IPS-15b (cell line): ENCODE results near the gene RIMKLB.

Source experiments
- H3K27me3 ChIP-seq: one replicate; pipeline ENCODE4 v1.6.1; 2013; ENCODE audit warnings: low read length; ENCODE audit not compliant: control insufficient read depth, insufficient read depth
- H3K36me3 ChIP-seq: one replicate; pipeline ENCODE4 v1.6.1; 2013; ENCODE audit warnings: low read length; ENCODE audit not compliant: control insufficient read depth, insufficient read depth
- H3K4me1 ChIP-seq: one replicate; pipeline ENCODE4 v1.6.1; 2013; ENCODE audit warnings: mild to moderate bottlenecking, low read length; ENCODE audit not compliant: control insufficient read depth, insufficient read depth
- H3K4me3 ChIP-seq: one replicate; pipeline ENCODE4 v1.5.1; 2013; ENCODE audit warnings: low read depth, low read length
- H3K9ac ChIP-seq: one replicate; pipeline ENCODE4 v1.6.1; 2013; ENCODE audit warnings: low read depth, mild to moderate bottlenecking, low read length
- H3K9me3 ChIP-seq: one replicate; pipeline ENCODE4 v1.6.1; 2013; ENCODE audit warnings: mild to moderate bottlenecking, low read length; ENCODE audit not compliant: control insufficient read depth, insufficient read depth

RIMKLB gene

DNA sequence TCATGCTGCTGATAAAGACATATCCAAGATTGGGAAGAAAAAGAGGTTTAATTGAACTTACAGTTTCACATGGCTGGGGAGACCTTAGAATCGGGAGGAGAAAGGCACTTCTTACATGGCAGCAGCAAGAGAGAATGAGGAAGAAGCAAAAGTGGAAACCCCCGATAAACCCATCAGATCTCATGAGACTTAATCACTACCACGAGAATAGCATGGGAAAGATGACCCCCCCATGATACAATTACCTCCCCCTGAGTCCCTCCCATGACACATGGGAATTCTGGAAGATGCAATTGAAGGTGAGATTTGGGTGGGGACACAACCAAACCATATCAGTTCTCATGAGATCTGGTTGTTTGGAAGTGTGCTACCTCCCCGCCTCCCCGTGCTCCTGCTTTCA is 25.4 kb upstream of the RIMKLB start:
- Histone ChIP-seq H3K4me3 (no peak overlapping the region), H3K9ac (no peak overlapping the region), H3K4me1 (no peaks in the 10 kb centered on the region), H3K9me3 (no peaks in the 10 kb centered on the region), H3K27me3 (no peaks in the 10 kb centered on the region), H3K36me3 (no peaks in the 10 kb centered on the region)

DNA sequence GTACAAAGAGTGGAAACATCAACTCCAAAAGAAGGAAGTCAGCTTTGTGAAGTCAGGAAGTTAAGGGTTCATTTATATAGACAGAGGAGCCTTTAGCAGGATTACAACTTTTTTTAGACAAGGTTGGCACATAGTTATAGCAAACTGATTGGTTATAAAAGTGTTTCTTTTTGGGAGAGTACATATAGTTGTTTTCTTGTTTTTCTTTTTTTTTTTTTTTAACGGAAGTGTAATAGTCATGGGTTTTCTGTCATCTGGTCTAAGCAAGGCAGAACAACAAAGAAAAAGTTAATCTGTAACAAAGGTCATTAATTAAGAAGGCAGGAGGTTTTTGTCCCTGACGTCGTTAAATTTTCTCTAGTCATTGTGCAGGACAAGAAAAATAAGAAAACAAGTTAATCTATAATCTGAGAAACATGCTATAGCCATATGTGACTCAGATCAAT is 22.2 kb upstream of the RIMKLB start:
- no peaks in the 10 kb centered on the region for H3K36me3 ChIP-seq
- H3K4me1 ChIP-seq: no peaks in the 10 kb centered on the region
- H3K27me3 ChIP-seq: no peaks in the 10 kb centered on the region
- H3K9ac ChIP-seq: no peak overlapping the region
- no peak overlapping the region for H3K4me3 ChIP-seq
- H3K9me3 ChIP-seq: no peaks in the 10 kb centered on the region

DNA sequence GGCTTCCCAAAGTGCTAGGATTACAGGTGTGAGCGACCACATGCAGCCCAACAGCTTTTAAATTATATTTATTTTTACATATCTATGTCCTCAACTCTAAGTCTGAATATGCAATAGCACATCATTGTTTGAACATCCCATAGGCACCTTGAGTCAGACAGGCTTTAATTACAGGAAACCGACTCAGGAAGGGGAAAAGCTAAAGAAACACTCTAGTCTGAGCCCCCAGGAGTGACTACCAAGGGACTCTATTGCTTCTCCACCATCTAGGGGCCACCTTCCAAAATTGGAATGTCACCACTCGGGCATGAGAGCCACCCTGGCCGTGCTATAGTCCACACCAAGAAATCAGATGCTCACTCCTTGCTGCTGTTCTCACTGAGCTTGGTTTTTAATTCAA is 21.1 kb upstream of the RIMKLB start:
- Histone ChIP-seq H3K27me3 (no peaks in the 10 kb centered on the region), H3K9ac (no peak overlapping the region), H3K36me3 (no peaks in the 10 kb centered on the region), H3K9me3 (no peaks in the 10 kb centered on the region), H3K4me3 (no peak overlapping the region), H3K4me1 (peaks cover 9% of the 10 kb centered on the region)

DNA sequence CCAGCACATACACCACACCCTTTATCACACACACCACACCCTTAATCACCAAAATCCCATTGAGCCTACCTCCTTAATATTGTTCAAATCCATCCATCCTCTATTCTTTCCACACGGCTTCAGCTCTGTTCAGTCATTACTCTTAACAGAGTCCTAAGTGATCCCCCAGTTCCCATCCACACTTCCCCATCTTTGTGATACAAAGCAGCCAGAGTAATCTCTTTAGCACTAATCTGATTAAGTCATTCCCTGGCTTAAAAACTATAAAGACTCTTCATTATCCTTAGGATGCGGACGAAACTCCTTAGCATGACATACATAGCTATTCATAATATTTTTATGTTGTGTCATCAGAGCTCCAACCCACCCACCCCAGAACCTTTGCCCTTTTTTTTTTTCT is 20.4 kb upstream of the RIMKLB start:
- no peaks in the 10 kb centered on the region for H3K36me3 ChIP-seq
- H3K4me1 ChIP-seq: peaks cover 12% of the 10 kb centered on the region

DNA sequence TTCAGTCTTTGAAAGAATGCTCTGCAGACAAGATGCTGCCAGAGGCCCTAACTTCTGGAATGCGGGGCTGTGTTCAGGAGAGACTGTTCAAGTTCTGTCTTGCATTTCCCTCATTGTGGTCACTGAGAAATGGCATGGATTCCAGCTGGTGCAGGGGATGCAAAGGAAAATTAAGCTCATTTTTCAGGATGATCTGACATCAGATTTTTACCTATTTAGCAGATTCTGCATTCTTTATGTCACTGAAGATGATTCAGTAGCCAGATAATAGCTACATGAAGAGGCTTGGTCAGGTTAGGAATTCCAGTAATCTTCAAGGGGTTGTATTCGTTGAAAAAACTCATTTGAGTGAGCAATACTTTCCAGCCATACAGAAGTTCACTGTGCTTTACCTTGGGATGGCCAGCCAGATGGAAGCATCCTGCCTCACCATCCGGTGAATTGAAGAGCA is 19.1 kb upstream of the RIMKLB start:
- H3K9me3 ChIP-seq: no peaks in the 10 kb centered on the region
- H3K27me3 ChIP-seq: no peaks in the 10 kb centered on the region
- no peak overlapping the region for H3K4me3 ChIP-seq
- no peaks in the 10 kb centered on the region for H3K36me3 ChIP-seq
- peaks cover 12% of the 10 kb centered on the region for H3K4me1 ChIP-seq
- H3K9ac ChIP-seq: no peak overlapping the region

More for the DNA sequence above, 20.4 kb upstream of the RIMKLB start:
- no peak overlapping the region for H3K9ac ChIP-seq
- no peaks in the 10 kb centered on the region for H3K27me3 ChIP-seq
- H3K9me3 ChIP-seq: no peaks in the 10 kb centered on the region
- no peak overlapping the region for H3K4me3 ChIP-seq

DNA sequence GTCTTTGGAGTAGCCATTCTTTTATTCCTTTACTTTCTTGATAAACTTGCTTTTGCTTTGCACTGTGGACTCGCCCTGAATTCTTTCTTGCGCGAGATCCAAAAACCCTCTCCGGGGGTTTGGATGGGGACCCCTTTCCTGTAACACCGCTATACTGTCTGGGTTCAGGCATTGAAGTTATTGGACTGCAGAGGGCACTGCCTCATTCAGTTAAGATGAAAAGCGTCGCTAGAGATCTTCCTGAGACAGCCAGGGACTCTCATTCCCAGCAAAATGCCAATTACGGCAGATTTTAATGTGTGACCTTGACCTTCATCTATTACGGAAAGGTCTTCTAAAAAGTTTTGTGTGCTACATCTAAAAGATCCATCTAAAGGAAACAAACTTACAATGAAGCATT is 17.3 kb upstream of the RIMKLB start:
- Histone ChIP-seq H3K9ac (no peak overlapping the region), H3K36me3 (no peaks in the 10 kb centered on the region), H3K4me3 (no peak overlapping the region), H3K27me3 (no peaks in the 10 kb centered on the region), H3K9me3 (no peaks in the 10 kb centered on the region), H3K4me1 (peaks cover 12% of the 10 kb centered on the region)

DNA sequence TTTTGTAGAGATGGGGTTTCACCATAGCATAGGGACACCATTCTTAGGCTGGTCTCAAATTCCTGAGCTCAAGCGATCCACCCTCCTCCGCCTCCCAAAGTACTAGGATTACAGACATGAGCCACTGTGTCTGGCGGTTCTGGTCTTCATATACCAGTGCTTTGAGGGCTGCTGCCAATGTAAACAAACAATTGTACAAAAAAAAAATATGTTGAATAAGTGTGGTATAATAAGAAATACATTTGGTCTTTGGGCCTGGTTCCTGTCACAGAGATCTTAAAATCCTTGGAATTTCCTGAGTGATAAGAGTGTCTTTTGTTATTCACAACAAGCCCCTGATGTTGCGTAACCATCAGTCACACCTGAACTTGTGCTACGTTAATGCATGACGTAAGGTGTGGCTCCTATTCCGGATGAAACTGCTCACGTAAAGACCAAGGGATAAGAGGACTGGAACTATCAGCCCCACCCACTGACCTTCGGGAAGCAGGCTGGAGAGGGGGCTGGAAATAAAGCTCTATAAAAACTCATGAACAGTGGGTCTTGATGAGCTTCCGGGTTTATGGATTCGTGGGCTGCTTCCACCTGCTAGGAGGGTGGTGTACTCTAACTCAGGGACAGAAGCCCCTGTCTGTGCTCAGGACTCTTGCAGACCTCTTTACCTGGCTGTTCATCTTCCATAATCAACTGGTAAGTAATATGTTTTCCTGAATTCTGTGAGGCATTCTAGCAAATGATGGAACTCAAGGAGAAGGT is 16.5 kb upstream of the RIMKLB start:
- Histone ChIP-seq H3K4me1 (peaks cover 12% of the 10 kb centered on the region), H3K9ac (no peak overlapping the region)

DNA sequence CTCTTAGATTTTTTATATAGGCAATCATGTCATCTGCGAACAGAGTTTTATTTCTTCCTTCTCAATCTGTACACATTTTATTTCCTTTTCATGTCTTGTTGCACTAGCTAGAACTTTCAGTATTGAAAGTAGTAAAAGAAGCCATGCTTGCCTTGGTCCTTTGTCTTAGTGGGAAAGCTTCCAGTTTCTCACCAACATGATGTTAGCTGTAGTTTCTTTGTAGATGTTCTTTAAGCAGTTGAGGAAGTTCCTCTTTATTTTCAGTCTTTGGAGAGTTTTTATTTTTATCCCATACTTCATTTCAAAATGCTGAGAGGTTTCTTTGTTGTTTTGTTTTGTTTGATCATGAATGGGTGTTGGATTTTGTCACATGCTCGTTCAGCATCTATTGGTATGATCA is 12.7 kb upstream of the RIMKLB start:
- Histone ChIP-seq H3K9ac (no peak overlapping the region), H3K36me3 (no peaks in the 10 kb centered on the region), H3K4me1 (peaks cover 24% of the 10 kb centered on the region), H3K27me3 (no peaks in the 10 kb centered on the region), H3K9me3 (no peaks in the 10 kb centered on the region), H3K4me3 (no peak overlapping the region)

More for the DNA sequence above, 16.5 kb upstream of the RIMKLB start:
- Histone ChIP-seq H3K36me3 (no peaks in the 10 kb centered on the region), H3K4me3 (peak overlapping the region; percentile 26), H3K27me3 (no peaks in the 10 kb centered on the region), H3K9me3 (no peaks in the 10 kb centered on the region)

DNA sequence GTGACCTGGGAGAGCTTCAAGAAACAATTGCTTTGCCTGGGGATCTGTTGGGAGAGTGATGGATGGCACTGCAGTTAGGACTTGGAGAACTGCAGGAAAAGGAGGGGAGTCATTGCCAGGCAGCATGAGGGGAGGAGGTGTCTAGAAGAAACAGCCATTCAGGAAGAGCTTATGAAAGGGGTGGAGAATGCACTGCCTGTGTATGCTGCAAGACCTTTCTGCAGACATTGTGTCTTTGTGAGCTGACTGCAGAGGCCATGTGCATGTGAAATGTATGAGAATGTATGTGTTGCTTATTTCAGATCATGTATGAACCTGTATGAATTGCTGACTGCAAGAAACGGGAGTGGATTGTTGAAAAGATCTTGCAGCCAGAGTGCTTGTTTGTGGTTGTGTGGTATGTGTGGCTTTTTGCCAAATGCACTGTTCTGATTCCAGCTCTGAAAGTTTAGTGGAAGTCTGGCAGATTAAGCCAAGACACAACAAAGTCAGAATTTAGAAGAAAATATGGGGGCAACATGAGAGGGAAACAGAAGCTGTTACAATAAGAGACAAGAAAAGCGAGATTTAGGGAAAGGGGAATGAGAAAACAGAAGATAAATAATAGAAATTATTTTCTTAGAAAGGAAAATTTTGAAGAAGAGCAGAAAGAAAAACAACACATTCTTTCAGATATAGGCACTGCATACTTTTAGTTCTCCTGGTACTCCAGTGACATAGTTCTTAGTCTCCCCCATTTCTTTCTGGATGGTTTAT is 9.8 kb upstream of the RIMKLB start:
- Histone ChIP-seq H3K27me3 (no peaks in the 10 kb centered on the region), H3K4me1 (peaks cover 28% of the 10 kb centered on the region), H3K9ac (no peak overlapping the region), H3K4me3 (no peak overlapping the region), H3K36me3 (no peaks in the 10 kb centered on the region), H3K9me3 (no peaks in the 10 kb centered on the region)

DNA sequence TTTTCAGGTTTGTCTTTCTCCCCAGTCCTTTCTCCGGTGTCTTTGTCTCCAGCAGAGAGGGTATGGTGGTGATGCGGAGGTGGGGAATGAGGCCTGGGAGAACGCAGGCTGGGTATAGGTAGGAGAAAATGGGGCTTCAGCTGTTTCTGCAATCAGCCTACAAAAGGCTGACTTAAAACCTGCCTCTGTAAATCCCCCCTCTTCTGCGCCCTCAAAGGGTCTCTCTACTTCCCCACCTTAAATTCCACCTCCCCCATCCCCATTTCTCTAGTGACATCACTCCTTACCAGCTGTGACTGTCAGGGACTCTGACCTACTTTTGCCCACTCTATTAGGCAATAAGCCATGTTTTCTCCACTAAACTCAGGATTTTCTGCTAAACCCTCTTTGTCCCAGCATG is 8.1 kb upstream of the RIMKLB start:
- peak overlapping the region; percentile 16 for H3K9ac ChIP-seq

DNA sequence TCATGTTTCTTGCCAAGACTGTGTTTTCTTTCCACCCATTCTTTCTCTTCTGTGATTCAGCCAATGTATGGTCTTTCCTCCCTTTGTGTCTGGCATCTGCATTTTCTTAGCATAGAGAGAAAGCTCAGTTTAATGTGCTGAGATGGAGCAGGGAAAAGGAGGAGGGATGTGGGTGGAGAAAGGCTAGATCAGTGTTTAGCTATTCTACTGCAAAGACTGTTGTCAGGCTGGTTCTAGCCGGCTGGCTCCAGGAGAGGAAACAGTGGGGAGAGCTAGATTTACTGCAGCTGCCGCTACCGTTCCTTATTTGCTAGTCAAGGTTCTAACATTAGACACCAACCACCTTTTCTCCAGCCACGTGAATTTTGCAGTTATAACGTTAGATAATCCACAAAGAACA is 5.2 kb upstream of the RIMKLB start:
- no peaks in the 10 kb centered on the region for H3K27me3 ChIP-seq
- no peaks in the 10 kb centered on the region for H3K36me3 ChIP-seq
- H3K9ac ChIP-seq: no peak overlapping the region
- no peak overlapping the region for H3K4me3 ChIP-seq
- H3K4me1 ChIP-seq: peaks cover 38% of the 10 kb centered on the region
- H3K9me3 ChIP-seq: no peaks in the 10 kb centered on the region

More for the DNA sequence above, 8.1 kb upstream of the RIMKLB start:
- H3K9me3 ChIP-seq: no peaks in the 10 kb centered on the region
- H3K36me3 ChIP-seq: no peaks in the 10 kb centered on the region
- H3K4me1 ChIP-seq: peaks cover 31% of the 10 kb centered on the region
- no peaks in the 10 kb centered on the region for H3K27me3 ChIP-seq
- H3K4me3 ChIP-seq: no peak overlapping the region

DNA sequence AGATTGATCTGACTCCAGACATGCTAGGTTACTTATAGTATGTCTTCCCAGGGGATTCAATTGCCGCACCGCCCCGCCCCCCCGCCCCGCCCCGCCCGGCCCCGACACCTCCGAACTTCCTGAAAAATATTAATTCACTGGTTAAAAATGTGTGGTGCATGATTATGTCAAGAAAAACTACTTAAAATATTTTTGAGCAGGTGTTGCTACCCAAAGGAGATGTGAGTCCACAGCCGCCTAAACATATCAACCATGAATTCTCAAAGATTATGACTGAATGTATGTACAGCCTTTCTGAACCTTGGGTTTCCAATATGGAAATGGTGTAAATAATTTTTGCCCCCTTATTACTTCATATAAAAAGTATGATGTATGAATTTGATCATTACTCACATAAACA is 2.7 kb upstream of the RIMKLB start:
- no peaks in the 10 kb centered on the region for H3K9me3 ChIP-seq
- H3K9ac ChIP-seq: no peak overlapping the region
- H3K27me3 ChIP-seq: no peaks in the 10 kb centered on the region
- no peak overlapping the region for H3K4me3 ChIP-seq
- H3K4me1 ChIP-seq: peaks cover 34% of the 10 kb centered on the region
- no peaks in the 10 kb centered on the region for H3K36me3 ChIP-seq
